Epithelial cell of esophagus (primary cell): ENCODE data around the gene C19orf85.
"Not testable (repeated sequence)": the region's sequence is repeated elsewhere in the genome, so short reads cannot be mapped to it uniquely, and the experiment has no call there.

Source experiments
- DNase-seq: peaks from one replicate; pipeline ENCODE4 v3.0.0; 2010; ENCODE audit warnings: low read depth
- H3K4me3 ChIP-seq: 2 replicates; pipeline ENCODE4 v1.5.1; 2011; ENCODE audit warnings: mild to moderate bottlenecking, low read length, control low read depth
- CTCF ChIP-seq: IDR thresholded peaks from 2 replicates; pipeline ENCODE4 v1.5.1; 2011; ENCODE audit warnings: low read depth, mild to moderate bottlenecking, low read length, control low read depth, inconsistent platforms; ENCODE audit not compliant: insufficient read depth; ENCODE audit errors: missing control alignments

C19orf85 gene

GRCh38 chr19:55426042-55426441 is 38.5 kb downstream of the C19orf85 start:
- no peak for TF ChIP-seq CTCF
- H3K4me3 ChIP-seq: no peak overlapping the region
- no peak for DNase-seq

- no peak for TF ChIP-seq CTCF
- DNase-seq: no peak
- no peak overlapping the region for H3K4me3 ChIP-seq
Observed at GRCh38 chr19:55424518-55424917, 40.0 kb downstream of the C19orf85 start.

- peak; percentile 32 for DNase-seq
- no peak overlapping the region for H3K4me3 ChIP-seq
- no peak for TF ChIP-seq CTCF
Observed at GRCh38 chr19:55423225-55424005, 41.1 kb downstream of the C19orf85 start.

- DNase-seq, H3K4me3 ChIP-seq: not testable (repeated sequence)
Observed at GRCh38 chr19:55421281-55421680, 43.3 kb downstream of the C19orf85 start.

GRCh38 chr19:55419624-55420236 is 44.8 kb downstream of the C19orf85 start:
- H3K4me3 ChIP-seq: no peak overlapping the region
- DNase-seq: no peak
- TF ChIP-seq CTCF: no peak

GRCh38 chr19:55419103-55419502 is 45.4 kb downstream of the C19orf85 start:
- H3K4me3 ChIP-seq: no peak overlapping the region
- no peak for TF ChIP-seq CTCF
- DNase-seq: no peak

- peak; percentile 86 for DNase-seq
- peak; percentile 65 for TF ChIP-seq CTCF
- H3K4me3 ChIP-seq: no peak overlapping the region
Observed at GRCh38 chr19:55418185-55418584, 46.4 kb downstream of the C19orf85 start.
